HG02798 (cell line): ENCODE data around the gene TCF7L2.
"Not testable (repeated sequence)": the region's sequence is repeated elsewhere in the genome, so short reads cannot be mapped to it uniquely, and the experiment has no call there.

ENCODE experiments used
- ATAC-seq: cut with Tn5 transposase; IDR thresholded peaks from one replicate; pipeline ENCODE4 v1.9.1; 2021; ENCODE audit warnings: mild to moderate bottlenecking; ENCODE audit not compliant: unreplicated experiment, poor library complexity

Gene TCF7L2

GRCh38 chr10:113109482-113109881 lies 159.4 kb downstream of the TCF7L2 start:
- not testable (repeated sequence) for ATAC-seq

GRCh38 chr10:113111260-113111659 lies 161.2 kb downstream of the TCF7L2 start:
- no peak for ATAC-seq

- no peak for ATAC-seq
These were observed 162.1 kb downstream of the TCF7L2 start for GRCh38 chr10:113111900-113112853.

- no peak for ATAC-seq
These were observed 163.2 kb downstream of the TCF7L2 start for GRCh38 chr10:113113241-113113640.

- ATAC-seq, result no peak
These were observed 163.9 kb downstream of the TCF7L2 start for GRCh38 chr10:113113918-113114317.

- ATAC-seq, result no peak
These were observed 165.5 kb downstream of the TCF7L2 start for GRCh38 chr10:113115556-113115955.

- no peak for ATAC-seq
These were observed 168.8 kb downstream of the TCF7L2 start for GRCh38 chr10:113118882-113119281.

GRCh38 chr10:113119801-113120200 lies 169.8 kb downstream of the TCF7L2 start:
- ATAC-seq, result no peak

GRCh38 chr10:113121153-113121552 lies 171.1 kb downstream of the TCF7L2 start:
- ATAC-seq, result no peak

GRCh38 chr10:113122947-113123346 lies 172.9 kb downstream of the TCF7L2 start:
- no peak for ATAC-seq

GRCh38 chr10:113124724-113125123 lies 174.7 kb downstream of the TCF7L2 start:
- ATAC-seq, result no peak

- ATAC-seq, result no peak
These were observed 175.6 kb downstream of the TCF7L2 start for GRCh38 chr10:113125612-113126011.

- no peak for ATAC-seq
These were observed 176.5 kb downstream of the TCF7L2 start for GRCh38 chr10:113126229-113127201.

- no peak for ATAC-seq
These were observed 177.3 kb downstream of the TCF7L2 start for GRCh38 chr10:113127261-113127900.

GRCh38 chr10:113127901-113128283 lies 177.8 kb downstream of the TCF7L2 start:
- no peak for ATAC-seq

GRCh38 chr10:113128450-113129070 lies 178.5 kb downstream of the TCF7L2 start:
- no peak for ATAC-seq

GRCh38 chr10:113129117-113129516 lies 179.1 kb downstream of the TCF7L2 start:
- no peak for ATAC-seq

- no peak for ATAC-seq
These were observed 180.1 kb downstream of the TCF7L2 start for GRCh38 chr10:113130014-113130641.

- no peak for ATAC-seq
These were observed 181.7 kb downstream of the TCF7L2 start for GRCh38 chr10:113131613-113132261.
